Dendritic cell treated with granulocyte-macrophage colony-stimulating factor and Interleukin-4, amounts not matched to agents 40 ng/mL and 50 ng/mL, for 4 days (primary cell): Measurements from ENCODE around the gene CEP72.

Experiments
- H3K27ac Mint-ChIP-seq: one replicate; pipeline ENCODE4 v1.8.0; 2022; ENCODE audit warnings: mild to moderate bottlenecking, mixed read lengths
- H3K27me3 Mint-ChIP-seq: one replicate; pipeline ENCODE4 v1.8.0; 2022; ENCODE audit warnings: mild to moderate bottlenecking, mixed read lengths
- H3K36me3 Mint-ChIP-seq: one replicate; pipeline ENCODE4 v1.8.0; 2022; ENCODE audit warnings: low read depth, mixed read lengths
- H3K4me1 Mint-ChIP-seq: one replicate; pipeline ENCODE4 v1.8.0; 2022; ENCODE audit warnings: low read depth, mixed read lengths
- H3K4me3 Mint-ChIP-seq: one replicate; pipeline ENCODE4 v1.8.0; 2022; ENCODE audit warnings: mild to moderate bottlenecking, moderate library complexity, mixed read lengths
- H3K9me3 Mint-ChIP-seq: one replicate; pipeline ENCODE4 v1.8.0; 2022; ENCODE audit warnings: mixed read lengths
- intact Hi-C: fragments of 100-400 bp; cut with micrococcal nuclease; formaldehyde crosslinking; loops from one replicate; pipeline ENCODE4 v1.15.0; 2022

CEP72 gene

DNA sequence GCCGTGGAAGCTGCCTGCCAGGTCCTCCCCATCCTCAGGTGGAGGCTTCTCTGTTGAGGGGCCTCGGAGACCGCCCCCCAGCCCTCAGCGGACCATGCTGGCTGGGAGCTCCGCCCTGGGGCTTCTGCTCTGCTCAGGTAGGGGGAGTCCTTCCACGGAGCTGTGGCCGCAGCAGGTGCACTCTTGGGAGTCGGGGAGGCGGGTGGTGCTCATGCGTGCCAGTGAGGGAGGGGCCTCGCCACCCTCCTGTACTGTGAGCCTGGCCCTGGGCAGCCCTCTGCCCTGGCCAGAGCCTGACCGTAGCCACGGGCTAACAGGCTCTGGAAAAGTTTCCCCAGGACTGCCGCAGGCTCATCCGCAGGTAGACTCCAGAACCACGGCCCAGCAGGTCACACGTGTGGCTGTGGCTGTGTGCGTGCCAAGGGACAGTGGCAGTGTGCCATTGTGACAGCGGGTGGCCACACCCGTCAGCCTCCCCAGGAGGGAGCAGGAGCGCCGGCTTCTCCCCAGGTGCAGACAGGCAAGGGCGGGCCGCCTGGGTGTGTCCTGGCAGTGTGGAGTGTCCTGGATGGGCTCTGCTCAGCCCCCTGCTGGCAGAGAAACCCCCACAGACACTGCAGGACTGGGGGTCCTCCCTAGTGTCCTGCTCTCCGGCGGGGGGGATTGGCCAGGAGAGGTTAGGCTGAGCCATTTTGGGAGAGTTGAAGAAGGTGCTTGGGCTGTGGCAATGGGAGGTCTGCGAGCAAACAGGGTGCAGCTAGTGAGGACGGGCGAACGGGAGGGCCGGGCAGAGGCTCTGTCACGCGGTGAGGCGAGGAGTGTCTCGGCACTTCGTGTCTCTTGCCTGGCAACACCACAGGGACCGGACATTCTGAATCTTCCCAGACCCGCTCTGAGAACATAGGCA lies 51.5 kb downstream of the CEP72 start:
- H3K27me3 Mint-ChIP-seq: no peaks in the 10 kb centered on the region
- intact Hi-C loops: no loop called here
- peaks cover 58% of the 10 kb centered on the region for H3K36me3 Mint-ChIP-seq
- no peak overlapping the region for H3K27ac Mint-ChIP-seq
- no peak overlapping the region for H3K4me3 Mint-ChIP-seq
- no peaks in the 10 kb centered on the region for H3K9me3 Mint-ChIP-seq
- no peaks in the 10 kb centered on the region for H3K4me1 Mint-ChIP-seq

DNA sequence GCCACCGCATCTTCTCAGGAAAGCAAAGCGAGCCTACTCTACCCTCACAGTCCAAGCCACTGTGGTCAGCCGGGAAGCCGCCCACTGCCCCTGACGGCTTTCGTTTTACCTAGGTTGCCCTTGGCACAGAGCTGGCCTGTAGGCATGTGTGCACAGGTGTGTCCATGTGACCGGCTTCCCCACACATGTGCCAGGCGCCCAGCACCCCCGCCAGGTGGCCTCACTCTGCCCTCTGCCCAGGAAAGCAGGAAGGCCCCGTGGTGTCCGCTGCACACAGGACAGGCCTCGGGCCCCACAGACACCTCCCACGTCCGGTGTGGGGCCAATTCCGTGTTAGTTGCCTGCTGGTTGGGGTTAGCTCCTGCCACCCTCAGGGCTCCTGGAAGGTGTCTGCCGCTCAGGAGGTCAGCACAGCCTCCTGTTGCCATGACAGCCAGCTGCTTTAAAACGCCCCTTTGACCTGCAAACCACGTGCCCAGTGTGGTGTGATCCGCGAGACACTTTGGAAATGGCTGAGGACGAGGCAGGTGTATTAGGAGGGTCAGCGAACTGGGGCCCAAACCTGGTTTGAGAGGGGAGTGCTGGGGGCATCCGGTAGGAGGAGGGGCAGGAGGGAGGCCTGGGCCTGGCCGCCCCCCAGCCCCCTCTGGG lies 52.3 kb downstream of the CEP72 start:
- intact Hi-C loops: no loop called here
- H3K4me1 Mint-ChIP-seq: no peaks in the 10 kb centered on the region
- no peaks in the 10 kb centered on the region for H3K27me3 Mint-ChIP-seq
- no peak overlapping the region for H3K27ac Mint-ChIP-seq
- no peaks in the 10 kb centered on the region for H3K9me3 Mint-ChIP-seq
- H3K4me3 Mint-ChIP-seq: no peak overlapping the region
- peaks cover 52% of the 10 kb centered on the region for H3K36me3 Mint-ChIP-seq

GRCh38 chr5:664994-665360 lies 52.8 kb downstream of the CEP72 start:
- intact Hi-C loops: loop anchor here (5.0 kb wide), 1 partner anchor 227 kb away; the partner anchor contains the start of genes BRD9 and TRIP13
- Mint-ChIP-seq H3K4me3 (no peak overlapping the region), H3K4me1 (no peaks in the 10 kb centered on the region), H3K27me3 (peaks cover 3% of the 10 kb centered on the region), H3K9me3 (no peaks in the 10 kb centered on the region), H3K27ac (no peak overlapping the region), H3K36me3 (peaks cover 47% of the 10 kb centered on the region)

GRCh38 chr5:665541-665955 lies 53.4 kb downstream of the CEP72 start:
- intact Hi-C loops: loop anchor here (5.0 kb wide), 1 partner anchor 227 kb away; the partner anchor contains the start of genes BRD9 and TRIP13
- Mint-ChIP-seq H3K27ac (no peak overlapping the region), H3K4me1 (no peaks in the 10 kb centered on the region), H3K4me3 (no peak overlapping the region), H3K36me3 (peaks cover 41% of the 10 kb centered on the region), H3K9me3 (no peaks in the 10 kb centered on the region), H3K27me3 (peaks cover 9% of the 10 kb centered on the region)

GRCh38 chr5:665956-666711 lies 54.0 kb downstream of the CEP72 start:
- Mint-ChIP-seq H3K4me1 (no peaks in the 10 kb centered on the region), H3K27ac (no peak overlapping the region), H3K9me3 (no peaks in the 10 kb centered on the region), H3K27me3 (peaks cover 15% of the 10 kb centered on the region), H3K36me3 (peaks cover 35% of the 10 kb centered on the region), H3K4me3 (no peak overlapping the region)
- intact Hi-C loops: loop anchor here (5.0 kb wide), 1 partner anchor 226 kb away; the partner anchor contains the start of genes BRD9 and TRIP13

DNA sequence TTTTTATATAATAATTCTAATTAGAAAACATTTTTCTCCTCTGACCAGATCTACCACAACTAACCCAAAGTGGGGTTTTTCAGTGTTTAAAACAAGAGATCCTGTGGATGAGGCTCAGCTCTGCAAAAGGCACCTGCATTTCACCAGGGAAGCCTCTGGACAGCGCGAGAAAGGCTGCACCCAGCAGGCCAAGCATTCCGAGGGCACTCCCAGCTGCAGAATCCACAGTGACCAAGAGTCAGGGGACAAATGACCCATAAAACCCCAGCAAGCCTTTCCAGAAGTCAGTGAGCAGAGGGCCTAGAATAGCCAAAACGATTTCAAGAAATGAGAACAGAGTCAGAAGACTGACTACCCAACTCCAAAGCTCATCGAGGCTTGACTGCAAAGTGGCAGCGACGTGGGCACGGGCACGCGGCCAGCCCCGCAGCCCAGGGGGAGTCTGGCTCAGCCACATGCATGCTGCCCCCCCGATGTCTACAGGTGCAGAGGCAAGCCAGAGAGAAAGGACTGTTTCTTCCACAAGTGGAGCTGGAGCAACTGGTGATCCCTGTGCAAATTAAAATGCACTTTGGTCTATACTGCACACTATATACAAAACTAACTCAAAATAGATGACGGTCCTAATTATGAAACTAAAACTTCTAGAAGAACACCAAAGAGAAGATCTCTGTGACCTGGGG lies 54.8 kb downstream of the CEP72 start:
- H3K4me3 Mint-ChIP-seq: no peak overlapping the region
- intact Hi-C loops: loop anchor here (5.0 kb wide), 1 partner anchor 225 kb away; the partner anchor contains the start of genes BRD9 and TRIP13
- peaks cover 30% of the 10 kb centered on the region for H3K36me3 Mint-ChIP-seq
- H3K27ac Mint-ChIP-seq: no peak overlapping the region
- peaks cover 22% of the 10 kb centered on the region for H3K27me3 Mint-ChIP-seq
- H3K9me3 Mint-ChIP-seq: no peaks in the 10 kb centered on the region
- H3K4me1 Mint-ChIP-seq: no peaks in the 10 kb centered on the region

GRCh38 chr5:668283-668995 lies 56.3 kb downstream of the CEP72 start:
- intact Hi-C loops: loop anchor here (5.0 kb wide), 1 partner anchor 224 kb away; the partner anchor contains the start of genes BRD9 and TRIP13
- Mint-ChIP-seq H3K4me3 (no peak overlapping the region), H3K36me3 (peaks cover 18% of the 10 kb centered on the region), H3K27ac (no peak overlapping the region), H3K9me3 (no peaks in the 10 kb centered on the region), H3K4me1 (peaks cover 5% of the 10 kb centered on the region), H3K27me3 (peaks cover 37% of the 10 kb centered on the region)

DNA sequence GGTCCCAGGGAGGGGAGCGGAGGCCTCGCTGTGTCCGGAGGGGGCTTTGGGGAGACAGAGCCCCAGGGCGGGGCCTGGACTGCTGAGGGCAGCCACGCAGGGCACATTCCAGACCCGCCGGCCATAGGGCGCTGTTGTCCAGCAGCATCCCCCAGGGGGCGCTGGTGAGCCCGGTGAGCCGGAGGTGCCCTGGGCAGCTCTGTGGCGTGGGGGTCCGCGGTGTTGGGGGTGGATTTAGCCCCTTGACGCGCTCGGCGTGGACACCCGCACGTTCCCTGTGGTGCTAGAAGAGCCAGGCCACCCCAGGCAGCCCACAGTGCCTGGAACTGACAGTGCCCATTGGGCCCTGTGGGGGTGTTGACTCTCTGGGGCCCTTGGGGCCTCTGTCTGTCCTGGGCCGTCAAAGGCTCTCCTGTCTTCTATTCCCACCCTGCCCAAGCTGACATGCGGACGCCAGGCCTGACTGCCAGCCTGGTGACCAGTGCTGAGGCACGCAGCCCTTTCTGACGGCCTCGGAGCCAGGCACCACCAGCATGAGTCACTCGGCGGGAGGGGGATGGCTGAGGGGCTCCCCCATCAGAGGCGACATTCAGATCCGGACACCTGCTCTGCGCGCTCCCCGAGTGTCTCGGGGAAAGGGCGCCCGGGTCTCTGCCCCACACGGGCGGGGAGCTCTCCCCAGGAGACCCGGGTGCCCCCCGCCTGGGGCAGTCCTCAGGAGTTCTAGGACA lies 57.1 kb downstream of the CEP72 start:
- H3K4me3 Mint-ChIP-seq: no peak overlapping the region
- peaks cover 45% of the 10 kb centered on the region for H3K27me3 Mint-ChIP-seq
- peaks cover 5% of the 10 kb centered on the region for H3K4me1 Mint-ChIP-seq
- peaks cover 15% of the 10 kb centered on the region for H3K36me3 Mint-ChIP-seq
- no peaks in the 10 kb centered on the region for H3K9me3 Mint-ChIP-seq
- H3K27ac Mint-ChIP-seq: no peak overlapping the region
- intact Hi-C loops: loop anchor here (5.0 kb wide), 1 partner anchor 223 kb away; the partner anchor contains the start of genes BRD9 and TRIP13

DNA sequence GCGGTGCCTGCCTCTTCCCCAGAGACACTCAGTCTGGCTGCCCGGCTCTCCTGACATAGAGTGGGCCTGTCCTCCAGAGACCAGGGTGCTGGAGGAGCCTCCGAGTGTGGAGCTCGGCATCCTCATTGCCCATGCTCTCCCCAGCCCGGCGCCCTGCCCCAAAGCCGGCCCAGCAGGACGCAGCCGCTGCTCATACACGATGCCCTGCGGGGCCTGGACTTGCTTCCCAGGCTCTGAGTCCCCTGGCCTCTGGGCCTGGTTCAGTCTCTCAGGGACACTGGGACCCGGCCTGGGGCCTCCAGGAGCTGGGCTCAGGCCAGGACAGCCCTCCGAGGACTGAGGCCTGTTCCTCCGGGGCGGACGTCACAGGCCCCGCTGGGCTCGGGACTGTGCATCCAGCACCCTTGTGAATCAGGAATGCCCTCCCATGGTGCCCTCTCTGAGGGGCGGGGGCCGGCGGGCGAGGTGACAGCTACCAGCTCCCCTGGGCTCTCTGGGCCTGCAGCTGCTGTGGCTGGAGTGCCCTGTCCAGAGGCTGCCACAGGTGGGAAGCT lies 57.8 kb downstream of the CEP72 start:
- no peaks in the 10 kb centered on the region for H3K9me3 Mint-ChIP-seq
- H3K4me3 Mint-ChIP-seq: no peak overlapping the region
- H3K27me3 Mint-ChIP-seq: peaks cover 48% of the 10 kb centered on the region
- H3K4me1 Mint-ChIP-seq: peaks cover 5% of the 10 kb centered on the region
- H3K36me3 Mint-ChIP-seq: peaks cover 9% of the 10 kb centered on the region
- intact Hi-C loops: loop anchor here (5.0 kb wide), 1 partner anchor 222 kb away; the partner anchor contains the start of genes BRD9 and TRIP13
- no peak overlapping the region for H3K27ac Mint-ChIP-seq

DNA sequence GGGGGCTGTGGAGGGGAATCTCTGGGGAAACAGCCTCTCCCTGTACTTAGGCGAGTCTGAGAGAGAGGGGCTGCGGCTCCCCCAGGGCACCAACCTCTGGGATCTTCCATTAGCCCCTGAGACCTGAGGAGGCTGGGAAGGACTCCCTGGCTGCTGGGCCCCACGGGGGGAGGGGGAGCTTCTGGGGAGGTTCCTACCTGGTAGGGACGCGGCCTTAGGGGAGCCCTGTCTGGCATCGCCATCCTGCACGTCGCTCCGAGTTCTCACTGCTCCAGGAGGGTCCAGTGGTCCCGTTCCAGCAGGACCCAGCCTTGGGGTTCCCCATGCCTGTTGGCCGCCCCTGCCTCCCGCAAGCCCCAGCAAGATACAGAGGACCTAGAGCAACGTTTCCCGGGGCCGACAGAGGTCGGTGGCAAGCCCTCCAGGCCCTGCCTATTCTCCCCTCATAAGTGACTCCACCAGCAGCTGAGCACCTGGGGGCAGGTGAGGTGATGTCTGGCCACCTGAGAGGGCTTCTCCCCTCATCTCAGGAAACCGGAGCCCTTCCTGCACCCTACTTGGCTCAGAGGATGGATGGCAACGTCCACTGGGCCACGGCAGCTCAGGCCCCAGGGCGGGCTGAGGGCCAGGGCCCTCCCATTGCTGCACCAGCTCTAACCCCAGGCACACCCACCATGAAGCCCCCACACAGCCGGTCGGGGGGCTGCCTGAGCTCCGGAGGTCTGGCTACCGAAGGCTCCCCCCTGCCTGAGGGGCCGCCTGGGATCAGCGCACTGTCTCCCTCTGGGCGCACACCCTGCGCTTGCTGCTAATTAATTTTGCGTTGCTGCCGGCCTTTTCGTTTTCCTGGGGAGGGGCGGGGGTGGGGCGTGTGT lies 58.5 kb downstream of the CEP72 start:
- H3K4me1 Mint-ChIP-seq: peaks cover 5% of the 10 kb centered on the region
- H3K4me3 Mint-ChIP-seq: no peak overlapping the region
- no peak overlapping the region for H3K27ac Mint-ChIP-seq
- no peaks in the 10 kb centered on the region for H3K9me3 Mint-ChIP-seq
- peaks cover 48% of the 10 kb centered on the region for H3K27me3 Mint-ChIP-seq
- intact Hi-C loops: no loop called here
- peaks cover 9% of the 10 kb centered on the region for H3K36me3 Mint-ChIP-seq

GRCh38 chr5:671459-672328 lies 59.6 kb downstream of the CEP72 start:
- Mint-ChIP-seq H3K4me1 (peaks cover 5% of the 10 kb centered on the region), H3K4me3 (peak overlapping the region; percentile 37), H3K27ac (no peak overlapping the region), H3K36me3 (peaks cover 9% of the 10 kb centered on the region), H3K9me3 (no peaks in the 10 kb centered on the region), H3K27me3 (peaks cover 51% of the 10 kb centered on the region)
- intact Hi-C loops: no loop called here
